G401 (cell line): Measurements from ENCODE around the gene TMC2. TPM values are rescaled to one million over a fixed set of nuclear protein-coding genes. Genes with fewer than 3 reads are reported as not detected.
A peak's percentile ranks its signal among the peaks of the same experiment; 100 is the strongest.

Experiments used
- DNase-seq: peaks from one replicate; pipeline ENCODE4 v3.0.0-alpha.2; 2015; ENCODE audit warnings: low spot score
- in situ Hi-C: cut with HindIII; loops from 2 replicates; pipeline ENCODE4 v1.10.0; 2016; ENCODE audit warnings: low sequenced_read_pairs, mixed read lengths
- total RNA-seq: library from RNA; depleted of rRNA; stranded (reverse); fragments of >200 nt; shearing (Covaris generic); gene quantifications from 2 replicates; pipeline ENCODE4 v1.2.3, GENCODE V29; 2014

The TMC2 gene
- total RNA-seq, 1 experiment from 2014 or later, result not detected

DNA sequence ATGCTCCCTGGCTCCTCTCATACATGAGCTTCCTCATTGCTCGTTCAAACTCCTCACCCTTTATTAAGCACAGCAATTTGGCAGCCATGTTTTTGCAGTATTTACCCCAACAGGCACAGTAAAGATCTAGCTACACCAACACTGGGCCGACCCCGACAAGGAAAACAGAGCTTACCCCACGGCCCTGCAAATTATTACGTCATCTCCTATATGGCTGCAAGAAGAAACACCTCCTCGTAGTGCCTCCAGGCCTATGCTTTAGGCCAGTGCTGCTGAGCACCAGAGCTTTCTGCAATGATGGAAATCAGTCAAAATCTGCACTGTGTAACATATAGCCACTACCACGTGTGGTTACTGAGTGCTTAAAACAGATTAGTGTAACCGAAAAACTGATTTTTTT is 26.7 kb downstream of the TMC2 start:
- DNase-seq, result no peak
- in situ Hi-C loops, result no loop called here

DNA sequence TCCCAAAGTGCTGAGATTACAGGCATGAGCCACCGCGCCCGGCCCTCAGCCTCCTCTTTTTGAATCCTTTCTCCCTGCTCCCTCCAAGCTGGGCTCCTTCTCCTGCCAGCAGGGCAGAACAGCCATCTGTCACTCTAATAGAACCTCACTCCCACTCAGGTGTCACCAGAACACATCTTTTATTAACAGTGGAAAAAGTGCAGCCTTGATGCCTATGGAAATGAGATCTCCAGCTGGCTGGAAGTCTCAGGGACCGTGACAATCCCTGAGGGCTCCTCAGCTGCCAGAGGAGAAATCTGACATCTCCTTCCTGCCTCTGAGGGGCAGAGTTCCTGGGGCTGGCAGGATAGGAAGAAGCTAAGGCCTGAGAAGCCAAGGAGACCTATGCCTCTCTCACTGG is 28.0 kb downstream of the TMC2 start:
- DNase-seq, result peak; percentile 94
- in situ Hi-C loops, result no loop called here

DNA sequence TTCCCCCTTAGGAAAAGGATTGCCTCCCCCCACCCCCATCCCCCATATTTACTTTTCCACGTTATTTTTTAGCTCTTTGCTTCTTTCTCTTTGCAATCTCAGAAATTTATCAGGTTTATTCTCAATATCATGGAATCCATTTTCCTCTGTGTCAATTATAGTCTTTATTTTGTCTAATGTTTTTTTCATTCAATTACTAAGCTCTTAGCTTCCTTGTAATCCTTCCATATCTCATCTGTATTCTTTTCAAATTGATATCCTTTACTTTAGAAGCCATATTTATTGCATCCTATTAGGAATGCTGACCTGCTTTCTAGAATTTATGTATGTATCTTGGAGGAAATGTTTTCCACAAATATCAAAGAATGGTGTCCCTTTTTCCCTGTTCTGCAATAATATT is 39.3 kb downstream of the TMC2 start:
- no peak for DNase-seq
- in situ Hi-C loops, result no loop called here

DNA sequence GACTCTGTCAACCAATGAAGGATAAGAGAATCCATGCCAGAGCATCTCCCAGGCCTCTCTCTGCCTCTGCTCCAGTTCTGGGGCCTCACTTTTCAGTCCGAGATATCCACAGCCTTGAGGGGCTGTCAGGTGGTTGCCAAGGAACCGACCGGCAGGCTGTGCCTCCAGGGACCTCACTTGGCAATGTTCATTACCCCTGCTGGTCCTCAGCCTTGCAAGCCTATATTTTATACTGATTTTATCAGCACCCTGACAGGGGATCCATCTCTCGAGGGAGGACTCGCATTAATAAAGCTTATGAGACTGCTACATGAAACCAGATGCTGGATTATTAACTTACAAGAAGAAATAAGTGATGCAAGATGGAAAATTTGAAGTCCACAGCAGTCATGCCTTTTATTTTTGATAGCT is 39.9 kb downstream of the TMC2 start:
- DNase-seq, result no peak
- in situ Hi-C loops, result no loop called here

DNA sequence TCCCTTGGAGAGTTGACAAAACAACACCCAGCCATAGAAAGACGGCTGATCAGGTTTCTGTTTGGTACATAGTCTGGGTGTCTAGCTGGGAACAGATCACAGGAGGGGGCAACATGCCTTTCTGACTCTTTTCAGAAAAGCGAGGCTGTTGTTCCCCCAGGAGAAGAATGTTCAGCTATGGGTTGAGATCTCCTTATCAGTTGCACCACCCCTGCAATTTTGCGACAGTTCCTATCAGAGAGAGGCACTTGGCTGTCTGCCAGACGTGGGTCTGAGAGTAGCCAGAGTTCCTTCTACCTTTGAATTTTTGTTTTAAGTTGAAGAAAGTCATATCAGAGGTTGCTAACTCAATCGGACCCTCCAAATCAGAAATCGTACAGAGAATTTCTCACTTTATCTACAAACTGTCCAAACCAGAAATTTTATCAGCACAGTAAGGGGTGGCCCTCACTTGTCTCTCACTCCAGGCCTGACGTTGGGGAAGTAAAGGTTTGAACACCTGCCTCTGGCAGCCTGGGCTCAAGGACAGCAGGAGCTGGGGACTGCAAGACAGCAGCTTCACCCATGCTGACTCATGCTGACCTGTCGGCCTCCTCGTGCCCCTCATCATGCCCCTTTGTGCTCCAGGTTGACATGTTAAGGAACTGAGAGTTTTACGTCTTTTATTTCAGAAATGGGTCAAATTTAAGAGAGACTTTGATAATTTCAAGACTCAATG is 42.3 kb downstream of the TMC2 start:
- in situ Hi-C loops, result no loop called here

DNA sequence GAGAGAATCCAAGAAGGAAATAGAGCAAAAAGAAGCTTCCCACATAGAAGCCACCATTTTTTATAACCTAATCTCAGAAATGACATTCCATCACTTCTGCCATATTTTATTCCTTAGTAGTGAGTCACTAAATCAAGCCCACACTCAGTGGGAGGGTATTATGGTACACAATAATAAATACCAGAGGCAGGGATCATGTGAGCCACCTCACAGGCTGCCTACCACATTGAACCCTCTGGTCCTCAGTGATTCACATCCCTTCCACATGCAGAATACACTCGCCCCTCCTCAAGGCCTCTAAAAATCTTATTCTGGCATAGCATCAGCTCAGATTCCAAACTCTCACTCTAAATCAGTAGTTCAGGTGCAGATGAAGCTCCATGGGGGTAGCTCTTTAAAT is 49.4 kb downstream of the TMC2 start:
- no peak for DNase-seq
- in situ Hi-C loops, result no loop called here

More for the DNA sequence above, 42.3 kb downstream of the TMC2 start:
- DNase-seq, result no peak

DNA sequence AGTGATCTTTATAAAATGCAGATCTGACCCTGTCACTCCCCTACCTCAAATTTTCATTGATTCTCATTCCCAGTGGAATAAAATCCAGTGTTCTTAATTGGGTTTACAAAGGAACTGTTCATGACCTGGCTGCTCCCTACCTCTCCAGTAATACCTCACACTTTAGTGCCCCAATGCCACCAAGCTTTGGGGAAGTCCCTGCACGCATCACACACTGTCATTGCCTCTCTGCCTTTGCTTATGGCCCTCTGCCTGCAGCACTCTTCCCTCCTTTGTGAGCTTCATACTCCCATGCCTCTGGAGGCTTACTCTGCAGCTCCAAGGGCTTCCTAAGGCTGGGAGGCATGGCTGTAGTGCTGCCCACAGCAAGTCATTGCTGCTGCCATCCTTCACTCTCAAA is 57.4 kb downstream of the TMC2 start:
- in situ Hi-C loops, result no loop called here
- DNase-seq, result no peak

DNA sequence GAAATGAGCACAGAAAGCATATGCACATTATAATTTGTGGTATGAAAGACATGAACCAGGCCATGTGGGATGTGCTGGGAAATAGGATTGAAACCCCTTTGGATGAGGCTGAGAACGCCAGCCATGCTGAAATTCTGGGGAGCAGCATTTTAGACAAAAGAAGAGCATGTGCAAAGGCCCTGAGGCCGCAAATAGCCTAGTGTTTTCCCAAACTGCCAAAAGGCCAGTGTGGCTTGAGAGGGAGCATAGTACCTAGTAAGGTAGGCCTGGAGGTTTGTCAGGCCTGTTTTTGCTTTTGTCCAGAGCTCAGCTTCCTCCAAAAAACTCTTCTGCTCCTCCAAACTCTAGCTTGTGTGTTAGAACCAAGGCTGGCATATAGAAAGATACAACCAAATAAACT is 58.7 kb downstream of the TMC2 start:
- DNase-seq, result no peak
- in situ Hi-C loops, result no loop called here

DNA sequence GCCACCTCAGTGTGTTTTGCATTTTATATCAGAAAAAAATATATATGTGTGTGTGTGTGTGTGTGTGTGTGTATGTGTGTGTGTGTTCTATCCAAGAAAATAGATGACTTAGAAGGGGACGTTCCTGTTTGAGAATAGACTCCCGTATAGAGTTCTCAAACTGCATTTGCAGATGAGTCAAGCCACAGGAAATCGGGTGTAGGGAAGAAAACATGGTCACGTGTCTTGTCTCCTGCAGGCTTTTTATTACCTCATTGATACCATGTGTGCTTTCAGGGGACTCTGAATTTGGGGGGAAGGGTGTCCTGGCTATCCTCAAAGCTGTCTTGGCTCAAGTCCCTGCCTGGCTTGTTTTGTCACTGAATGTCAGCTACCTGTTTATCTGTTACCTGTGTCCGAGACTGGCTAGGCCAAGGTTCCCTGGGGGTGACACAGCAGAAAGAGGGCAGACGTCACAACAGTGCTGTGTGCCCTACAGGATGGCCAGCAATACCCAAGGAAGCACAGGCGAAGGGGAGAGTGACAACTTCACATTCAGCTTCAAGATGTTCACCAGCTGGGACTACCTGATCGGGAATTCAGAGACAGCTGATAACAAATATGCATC is 60.4 kb downstream of the TMC2 start:
- DNase-seq, result no peak
- in situ Hi-C loops, result no loop called here

DNA sequence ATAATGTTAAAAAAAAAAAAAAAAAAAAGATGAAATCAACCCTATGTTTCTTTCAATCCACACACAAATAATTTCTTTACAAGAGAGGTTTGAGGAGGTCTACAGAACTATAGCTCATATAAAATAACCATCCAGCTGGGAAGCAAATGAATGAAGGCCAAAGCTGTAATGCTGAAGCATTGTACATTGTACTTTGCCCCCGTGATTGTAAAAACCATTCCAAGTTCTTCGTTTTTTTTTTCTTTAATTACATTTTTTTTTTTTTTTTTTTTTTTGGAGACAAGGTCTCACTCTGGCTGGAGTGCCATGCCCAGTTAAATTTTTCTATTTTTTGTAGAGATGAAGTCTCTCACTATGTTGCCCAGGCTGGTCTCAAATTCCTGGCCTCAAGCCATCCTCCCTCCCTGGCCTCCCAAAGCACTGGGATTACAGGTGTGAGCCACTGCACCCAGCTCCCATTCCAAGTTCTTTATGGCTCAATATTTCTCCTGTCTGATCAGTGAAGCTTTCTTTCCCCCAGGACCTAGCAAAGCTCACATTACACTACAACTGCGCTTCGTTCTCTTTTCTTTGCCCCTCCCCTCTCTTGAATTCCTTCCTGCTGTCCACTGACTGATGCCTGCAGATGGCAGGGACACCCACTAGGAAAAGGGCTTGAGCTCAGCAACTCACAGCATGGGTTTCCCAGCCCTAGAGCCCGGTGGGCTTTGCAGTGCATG is 63.1 kb downstream of the TMC2 start:
- in situ Hi-C loops, result no loop called here
- DNase-seq, result no peak

DNA sequence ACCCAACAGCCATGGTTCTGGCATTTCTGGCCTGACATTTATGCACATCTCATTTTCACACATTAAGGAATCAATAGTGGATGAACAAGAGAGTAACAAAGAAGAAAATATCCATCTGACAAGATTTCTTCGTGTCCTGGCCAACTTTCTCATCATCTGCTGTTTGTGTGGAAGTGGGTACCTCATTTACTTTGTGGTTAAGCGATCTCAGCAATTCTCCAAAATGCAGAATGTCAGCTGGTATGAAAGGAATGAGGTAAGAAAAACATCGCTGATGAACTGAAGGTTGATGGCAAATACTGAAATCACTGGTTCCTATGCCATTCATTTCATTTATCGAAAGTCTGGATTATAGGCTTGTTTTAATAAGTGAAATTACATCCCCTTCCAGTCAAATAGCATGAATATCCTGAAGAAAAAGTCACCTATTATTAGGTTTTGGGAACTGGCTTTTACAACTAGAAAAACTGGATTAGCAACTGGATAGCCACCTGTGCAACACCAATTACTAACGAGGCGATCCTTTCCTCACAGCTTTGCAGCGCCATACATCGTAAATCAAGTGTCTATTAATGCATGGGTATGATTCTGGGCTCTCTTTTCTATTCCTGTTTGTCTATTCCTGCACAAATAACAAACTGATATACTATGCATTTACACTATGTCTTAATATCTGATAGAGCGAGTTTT is 65.8 kb downstream of the TMC2 start:
- in situ Hi-C loops, result no loop called here
- no peak for DNase-seq

DNA sequence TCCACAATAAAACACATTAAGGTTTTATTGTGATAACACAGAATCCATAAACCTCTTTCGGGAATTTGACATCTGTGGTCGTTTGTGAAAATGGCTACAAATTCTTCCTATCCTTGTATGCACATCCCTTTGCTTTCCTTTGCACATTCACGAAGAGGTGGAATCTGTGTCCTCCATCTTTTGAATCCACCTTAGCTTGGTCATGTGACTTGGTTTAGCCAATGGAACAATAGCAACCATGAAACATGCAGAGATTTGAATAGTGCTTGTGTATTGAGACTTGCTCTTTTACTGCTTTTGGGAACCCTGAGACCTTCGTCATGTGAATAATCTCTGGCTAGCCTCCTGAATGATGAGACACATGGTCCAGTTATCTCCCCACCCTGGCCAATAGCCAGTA is 66.4 kb downstream of the TMC2 start:
- in situ Hi-C loops, result no loop called here
- no peak for DNase-seq

DNA sequence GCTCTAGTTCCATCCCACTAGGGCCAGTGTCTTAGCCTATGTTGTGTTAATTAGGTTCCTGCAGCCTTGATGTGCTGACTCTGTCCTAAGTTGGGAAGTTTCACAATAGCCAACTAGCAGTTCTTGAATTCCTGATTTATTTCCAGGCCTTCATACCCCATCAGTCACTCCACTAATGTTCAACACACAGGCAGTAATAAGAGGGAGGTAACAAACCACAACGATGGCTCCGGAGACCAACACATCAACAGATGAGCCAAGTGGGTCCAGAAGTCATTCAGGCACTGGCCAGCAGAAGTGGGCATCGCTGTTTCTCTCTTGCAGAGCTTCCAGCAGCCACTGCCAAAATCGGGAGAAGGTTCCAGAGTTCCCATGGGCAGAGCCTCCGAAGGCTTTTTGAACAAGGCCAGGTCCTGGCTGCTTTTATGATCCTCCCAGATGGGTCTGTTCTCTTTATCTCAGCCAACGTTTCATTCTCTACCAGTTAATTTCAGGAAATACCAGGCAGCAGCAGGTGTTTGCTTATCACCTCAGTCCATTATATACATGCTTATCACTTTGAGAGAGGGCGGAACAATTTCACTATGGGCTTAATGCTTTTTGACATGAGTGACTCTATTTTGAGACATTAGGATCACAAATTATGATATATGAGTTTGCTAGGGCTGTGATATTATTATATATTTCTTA is 67.6 kb downstream of the TMC2 start:
- no peak for DNase-seq
- in situ Hi-C loops, result no loop called here

DNA sequence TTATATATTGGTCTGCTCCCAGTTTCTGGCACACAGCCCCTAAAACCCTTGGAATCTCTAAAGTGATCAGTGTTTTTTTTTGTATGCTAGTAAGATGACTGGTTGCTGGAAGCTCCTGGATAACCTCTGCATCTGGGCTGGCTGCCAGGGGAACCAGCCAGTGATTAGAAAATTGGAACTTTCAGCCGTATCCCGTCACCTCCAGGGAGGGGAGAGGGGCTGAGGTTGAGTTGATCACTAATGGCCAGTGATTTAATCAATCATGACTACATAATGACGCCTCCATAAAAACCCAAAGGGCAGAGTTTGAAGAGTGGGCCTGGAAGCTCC is 68.1 kb downstream of the TMC2 start:
- in situ Hi-C loops, result no loop called here
- DNase-seq, result no peak

DNA sequence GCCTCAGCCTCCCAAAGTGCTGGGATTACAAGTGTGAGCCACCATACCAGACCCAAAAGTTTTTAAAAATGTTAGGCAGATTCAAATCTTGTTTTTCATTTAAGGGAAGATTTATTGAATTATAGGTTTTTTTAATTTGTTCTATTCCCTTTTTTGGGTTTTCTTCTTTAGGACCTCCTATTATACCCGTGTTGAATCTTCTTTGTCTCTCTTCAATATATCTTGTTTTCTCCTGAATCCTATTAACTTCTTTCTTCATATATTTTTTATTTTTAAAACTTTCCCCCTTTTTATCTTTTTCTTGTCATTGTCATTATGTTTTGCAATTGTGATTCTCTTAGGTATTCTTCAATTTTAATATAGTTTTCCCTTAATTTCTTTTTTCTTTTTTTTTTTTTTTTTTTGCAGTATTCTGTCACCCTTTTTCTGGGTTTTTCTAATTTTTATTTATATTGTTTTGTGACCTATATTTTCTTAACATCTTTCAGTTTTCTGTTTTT is 70.2 kb downstream of the TMC2 start:
- no peak for DNase-seq
- in situ Hi-C loops, result no loop called here

DNA sequence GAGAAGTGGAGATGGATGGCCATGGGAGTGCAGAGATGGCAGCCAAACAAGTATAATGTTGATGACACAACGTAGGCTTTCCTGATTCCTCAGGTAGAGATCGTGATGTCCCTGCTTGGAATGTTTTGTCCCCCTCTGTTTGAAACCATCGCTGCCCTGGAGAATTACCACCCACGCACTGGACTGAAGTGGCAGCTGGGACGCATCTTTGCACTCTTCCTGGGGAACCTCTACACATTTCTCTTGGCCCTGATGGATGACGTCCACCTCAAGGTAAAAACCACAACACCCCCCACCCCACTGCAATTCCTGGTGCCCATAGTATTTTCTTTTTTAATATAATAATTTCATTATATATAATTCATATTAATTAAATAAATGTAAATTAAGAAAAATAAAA is 74.0 kb downstream of the TMC2 start:
- DNase-seq, result no peak
- in situ Hi-C loops, result no loop called here

DNA sequence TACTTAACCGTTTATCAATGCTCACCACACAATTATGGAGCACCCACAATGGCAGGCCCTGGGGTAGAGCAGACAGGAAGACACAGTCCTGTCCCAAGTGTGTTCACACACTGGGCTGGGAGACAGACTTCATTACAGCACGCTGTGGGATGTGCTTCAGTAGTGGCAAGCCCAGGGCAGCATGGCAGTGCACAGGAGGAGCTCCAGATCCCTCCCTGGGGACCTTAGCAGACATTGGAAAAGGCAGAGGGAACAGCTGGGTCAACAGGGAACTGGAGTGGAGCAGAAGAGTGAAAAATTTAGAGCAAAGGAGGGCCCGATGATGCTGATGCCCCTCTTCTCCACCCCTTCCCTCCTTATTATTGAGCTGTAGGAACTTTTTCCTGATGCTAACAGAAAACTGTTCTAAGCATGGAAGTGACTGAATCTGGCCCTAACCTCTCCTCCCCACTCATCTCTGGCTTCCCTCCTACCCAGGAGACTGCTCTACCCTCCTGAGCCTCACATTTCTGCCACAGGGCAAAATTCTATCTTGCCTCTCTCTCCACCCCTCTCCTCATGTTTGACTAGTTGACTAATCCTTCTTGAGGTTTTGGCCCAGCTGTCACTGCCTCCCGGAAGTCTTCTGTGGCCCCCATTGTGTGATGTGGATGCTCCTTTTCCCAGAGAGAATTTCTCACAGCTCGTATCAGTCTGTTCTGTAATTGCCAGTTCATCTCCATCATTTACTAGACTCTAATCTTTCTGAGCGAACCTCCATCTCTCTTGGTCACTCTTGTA is 74.8 kb downstream of the TMC2 start:
- DNase-seq, result no peak
- in situ Hi-C loops, result no loop called here

DNA sequence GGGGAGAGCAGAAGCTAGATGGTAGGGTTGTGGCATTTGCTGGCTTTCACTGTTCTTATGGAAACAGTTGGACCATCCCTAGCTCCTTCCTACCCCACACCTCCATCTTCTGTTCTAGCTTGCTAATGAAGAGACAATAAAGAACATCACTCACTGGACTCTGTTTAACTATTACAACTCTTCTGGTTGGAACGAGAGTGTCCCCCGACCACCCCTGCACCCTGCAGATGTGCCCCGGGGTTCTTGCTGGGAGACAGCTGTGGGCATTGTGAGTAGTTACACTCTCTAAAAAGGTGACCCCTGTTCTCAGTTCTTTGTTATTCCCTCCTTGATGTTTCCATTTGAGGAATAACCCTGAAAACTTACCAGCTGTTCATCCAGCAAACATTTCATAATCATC is 75.7 kb downstream of the TMC2 start:
- in situ Hi-C loops, result no loop called here
- DNase-seq, result no peak

DNA sequence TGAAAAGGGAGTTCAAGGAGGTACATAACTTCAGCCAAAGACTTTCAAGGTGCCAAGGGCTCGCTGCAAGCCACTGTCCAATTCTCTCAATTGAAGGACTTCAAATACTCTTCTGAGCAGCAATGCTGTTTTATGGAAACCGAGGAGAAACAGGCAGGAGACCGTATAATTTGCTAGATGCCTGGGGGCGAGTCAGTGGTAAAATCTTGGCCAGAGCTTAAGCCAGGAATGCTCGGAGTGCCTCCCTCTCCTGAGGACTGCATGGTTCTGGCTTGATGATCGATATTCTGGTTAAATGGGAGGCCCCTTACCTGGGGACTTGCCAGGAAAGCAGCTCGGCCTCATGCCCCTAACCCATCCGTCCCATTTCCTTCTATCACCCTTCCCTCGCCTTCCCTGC is 80.3 kb downstream of the TMC2 start:
- in situ Hi-C loops, result no loop called here
- DNase-seq, result no peak
